Effector memory CD8-positive, alpha-beta T cell (primary cell): Measurements from ENCODE around the gene AP1M2.

Source experiments
- ATAC-seq: fragments of 150-1000 bp; cut with Tn5 transposase; replicated peaks from 2 replicates; pipeline ENCODE4 v1.10.0; 2021; ENCODE audit warnings: mild to moderate bottlenecking, moderate library complexity
- DNase-seq, 3 experiments: peaks; one replicate each; pipeline ENCODE4 v3.0.0; 2021
- H3K27ac Mint-ChIP-seq, 2 donors: one replicate each; pipeline ENCODE4 v1.8.0; 2022; ENCODE audit warnings: mild to moderate bottlenecking in 2 of 2, mixed read lengths in 2 of 2, moderate library complexity in 2 of 2
- H3K27me3 Mint-ChIP-seq, 2 donors: one replicate each; pipeline ENCODE4 v1.8.0; 2022; ENCODE audit warnings: mixed read lengths in 2 of 2
- H3K36me3 Mint-ChIP-seq: one replicate; pipeline ENCODE4 v1.8.0; 2022; ENCODE audit warnings: mild to moderate bottlenecking, moderate library complexity, mixed read lengths; ENCODE audit not compliant: insufficient read depth
- H3K4me1 Mint-ChIP-seq, 2 donors: one replicate each; pipeline ENCODE4 v1.8.0; 2022; ENCODE audit warnings: low read depth in 2 of 2, mixed read lengths in 2 of 2
- H3K4me3 Mint-ChIP-seq, 2 donors: one replicate each; pipeline ENCODE4 v1.8.0; 2022; ENCODE audit warnings: mild to moderate bottlenecking in 2 of 2, mixed read lengths in 2 of 2, moderate library complexity in 2 of 2
- H3K9me3 Mint-ChIP-seq, 2 donors: one replicate each; pipeline ENCODE4 v1.8.0; 2022; ENCODE audit warnings: mixed read lengths in 2 of 2

AP1M2 gene

DNA sequence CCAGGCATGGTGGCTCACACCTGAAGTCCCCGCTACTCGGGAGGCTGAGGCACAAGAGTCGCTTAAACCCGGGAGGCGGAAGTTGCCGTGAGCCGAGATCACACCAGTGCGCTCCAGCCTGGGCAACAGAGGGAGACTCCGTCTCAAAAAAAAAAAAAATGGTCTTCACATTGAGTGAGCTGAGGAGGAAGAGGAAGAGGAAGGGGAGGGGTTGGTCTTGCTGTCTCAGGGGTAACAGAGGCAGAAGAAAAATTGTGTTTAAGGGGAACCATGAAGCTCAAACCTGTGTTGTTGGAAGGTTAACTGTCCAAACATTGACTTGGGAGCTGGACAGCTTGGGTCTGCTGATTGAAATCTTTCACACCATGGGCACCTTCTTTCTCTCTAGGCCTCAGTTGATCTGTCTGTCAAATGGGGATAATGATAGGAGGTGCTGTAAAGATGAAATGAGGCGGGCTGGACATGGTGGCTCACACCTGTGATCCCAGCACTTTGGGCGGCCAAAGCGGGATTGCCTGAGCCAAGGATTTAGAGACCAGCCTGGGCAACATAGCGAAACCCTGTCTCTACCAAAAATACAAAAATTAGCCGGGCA, 28.4 kb upstream of the AP1M2 start:
- Mint-ChIP-seq H3K36me3 (peaks cover 43% of the 10 kb centered on the region), H3K4me3 (peak overlapping the region; percentile 66 to 71), H3K9me3 (no peaks in the 10 kb centered on the region), H3K27ac (peak overlapping the region; percentile 79 to 86), H3K27me3 (no peaks in the 10 kb centered on the region), H3K4me1 (peaks cover 23 to 24% of the 10 kb centered on the region in 2 donors)
- peak; percentile 40 for ATAC-seq
- no peak for DNase-seq

DNA sequence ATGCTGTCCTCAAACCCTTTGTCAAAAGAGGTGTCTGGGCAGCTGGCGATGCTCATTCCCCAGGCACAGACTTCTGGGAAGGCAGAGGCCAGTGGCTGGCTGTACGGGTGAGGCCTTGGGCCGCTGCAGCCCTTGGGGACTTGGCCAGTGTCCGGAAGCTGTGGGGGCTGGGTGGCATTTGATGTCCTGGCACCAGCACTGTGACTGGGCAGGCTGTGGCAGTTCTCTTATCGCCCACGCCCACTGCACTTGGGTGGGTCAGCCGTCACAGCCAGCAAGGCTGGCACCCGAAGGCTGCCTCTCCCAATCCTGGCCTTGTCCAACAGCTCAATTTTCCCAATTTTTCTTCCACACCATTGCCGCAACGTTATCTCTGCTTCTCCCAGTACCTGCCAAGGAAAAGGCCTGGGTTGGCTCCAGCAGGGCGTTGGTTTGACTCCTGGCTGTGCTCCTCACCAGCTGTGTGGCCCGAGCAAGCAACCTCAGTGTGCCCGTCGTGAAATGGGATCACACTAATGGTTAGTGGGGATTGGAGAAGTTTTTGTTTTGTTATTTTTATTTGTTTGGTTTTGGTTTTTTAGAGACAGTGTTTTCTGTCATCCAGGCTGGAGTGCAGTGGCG, 25.5 kb upstream of the AP1M2 start:
- Mint-ChIP-seq H3K4me3 (no peak overlapping the region), H3K4me1 (peaks cover 19 to 20% of the 10 kb centered on the region in 2 donors)
- no peak for DNase-seq

DNA sequence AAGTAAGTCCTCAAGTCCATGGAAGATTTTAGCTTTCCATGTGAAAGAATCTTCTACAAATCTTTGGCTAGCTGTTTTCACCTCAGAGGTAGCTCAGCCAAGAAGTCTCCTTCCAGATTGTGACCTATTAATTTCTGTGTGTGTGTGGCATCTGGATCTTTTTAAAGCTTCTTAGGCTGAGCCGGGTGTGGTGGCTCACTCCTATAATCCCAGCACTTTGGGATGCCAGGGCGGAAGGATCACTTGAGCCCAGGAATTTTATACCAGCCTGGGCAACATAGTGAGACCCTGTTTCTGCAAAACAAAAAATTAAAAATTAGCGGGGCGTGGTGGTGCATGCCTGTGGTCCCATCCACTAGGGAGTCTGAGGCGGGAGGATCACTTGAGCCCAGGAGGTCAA, 24.8 kb upstream of the AP1M2 start:
- H3K27me3 Mint-ChIP-seq: no peaks in the 10 kb centered on the region
- peaks cover 26% of the 10 kb centered on the region for H3K36me3 Mint-ChIP-seq
- no peak overlapping the region for H3K4me3 Mint-ChIP-seq
- peaks cover 16 to 20% of the 10 kb centered on the region in 2 donors for H3K4me1 Mint-ChIP-seq
- peak overlapping the region in 1 of 2 donors; percentile 16 for H3K27ac Mint-ChIP-seq
- DNase-seq (no peak), ATAC-seq (no peak)
- H3K9me3 Mint-ChIP-seq: no peaks in the 10 kb centered on the region

More for the DNA sequence above, 25.5 kb upstream of the AP1M2 start:
- H3K9me3 Mint-ChIP-seq: no peaks in the 10 kb centered on the region
- no peak for ATAC-seq
- peak overlapping the region in 1 of 2 donors; percentile 46 for H3K27ac Mint-ChIP-seq
- H3K27me3 Mint-ChIP-seq: no peaks in the 10 kb centered on the region
- H3K36me3 Mint-ChIP-seq: peaks cover 30% of the 10 kb centered on the region

GRCh38 chr19:10604460-10604980, 17.4 kb upstream of the AP1M2 start:
- Mint-ChIP-seq H3K4me3 (peak overlapping the region; percentile 87 to 98), H3K36me3 (peaks cover 27% of the 10 kb centered on the region), H3K27ac (peak overlapping the region; percentile 96), H3K4me1 (peaks cover 22 to 23% of the 10 kb centered on the region in 2 donors), H3K9me3 (no peaks in the 10 kb centered on the region), H3K27me3 (no peaks in the 10 kb centered on the region)
- ATAC-seq: no peak
- DNase-seq: no peak

DNA sequence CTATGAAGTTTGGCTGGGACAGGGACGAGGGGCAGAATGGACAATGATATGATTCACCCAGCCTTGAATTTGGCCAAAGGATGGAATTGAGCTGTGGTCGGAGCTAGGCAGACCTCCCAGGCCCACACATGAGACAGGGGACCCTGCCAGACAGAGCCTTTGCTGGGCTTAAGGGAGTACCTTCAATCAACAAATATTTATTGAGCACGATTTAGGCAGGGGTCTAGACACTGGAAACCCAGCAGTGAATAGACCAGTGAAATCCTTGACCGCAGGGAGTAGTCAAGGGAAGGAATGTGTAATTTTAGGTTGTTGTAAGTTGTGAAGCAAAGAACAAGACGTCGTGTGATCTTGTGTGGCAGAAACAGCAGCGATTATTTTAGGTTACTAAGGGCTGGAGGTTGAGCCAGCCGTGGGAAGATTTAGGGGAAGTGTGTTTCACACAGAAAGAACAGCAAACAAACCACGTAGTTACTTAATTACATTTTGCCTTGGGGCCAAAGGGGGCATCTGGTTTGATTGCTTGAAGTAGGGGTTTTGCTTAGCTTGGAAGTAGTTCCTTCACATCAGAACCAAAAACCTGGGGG, 16.9 kb upstream of the AP1M2 start:
- Mint-ChIP-seq H3K4me3 (peak overlapping the region; percentile 87 to 98), H3K4me1 (peaks cover 22 to 23% of the 10 kb centered on the region in 2 donors), H3K9me3 (no peaks in the 10 kb centered on the region), H3K27me3 (no peaks in the 10 kb centered on the region), H3K36me3 (peaks cover 27% of the 10 kb centered on the region), H3K27ac (peak overlapping the region; percentile 96)
- DNase-seq (peak; percentile 29 to 45 (median 33)), ATAC-seq (peak; percentile 39)

- peak overlapping the region; percentile 87 to 98 for H3K4me3 Mint-ChIP-seq
- H3K36me3 Mint-ChIP-seq: peaks cover 26% of the 10 kb centered on the region
- peak; percentile 63 for ATAC-seq
- no peaks in the 10 kb centered on the region for H3K9me3 Mint-ChIP-seq
- H3K4me1 Mint-ChIP-seq: peaks cover 22 to 23% of the 10 kb centered on the region in 2 donors
- H3K27ac Mint-ChIP-seq: peak overlapping the region; percentile 96
- peak; percentile 56 to 74 (median 64) for DNase-seq
- H3K27me3 Mint-ChIP-seq: no peaks in the 10 kb centered on the region
Observed at GRCh38 chr19:10603084-10603872, 16.2 kb upstream of the AP1M2 start.

GRCh38 chr19:10602330-10603083, 15.4 kb upstream of the AP1M2 start:
- Mint-ChIP-seq H3K4me1 (peaks cover 22 to 23% of the 10 kb centered on the region in 2 donors), H3K27me3 (no peaks in the 10 kb centered on the region), H3K27ac (peak overlapping the region; percentile 96), H3K9me3 (no peaks in the 10 kb centered on the region), H3K4me3 (peak overlapping the region; percentile 87 to 98), H3K36me3 (peaks cover 23% of the 10 kb centered on the region)
- DNase-seq (peak; percentile 73 to 80 (median 76)), ATAC-seq (peak; percentile 78)

DNA sequence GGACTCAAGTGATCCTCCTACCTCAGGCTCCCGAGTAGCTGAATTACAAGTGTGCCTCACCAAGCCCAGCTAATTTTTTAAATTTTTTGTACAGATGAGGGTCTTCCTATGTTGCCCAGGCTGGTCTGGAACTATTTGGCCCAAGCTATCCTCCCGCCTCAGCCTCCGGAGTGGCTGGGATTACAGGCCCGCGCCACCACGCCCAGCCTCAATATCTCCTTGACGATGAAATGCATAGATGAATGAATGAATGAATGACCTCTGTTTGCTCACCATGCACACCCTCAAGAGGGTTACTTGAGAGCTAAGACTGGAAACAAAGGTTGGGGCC, 14.9 kb upstream of the AP1M2 start:
- H3K27ac Mint-ChIP-seq: peak overlapping the region in 1 of 2 donors; percentile 22
- no peak for DNase-seq
- peaks cover 23% of the 10 kb centered on the region for H3K36me3 Mint-ChIP-seq

GRCh38 chr19:10600149-10600548, 13.0 kb upstream of the AP1M2 start:
- peaks cover 29% of the 10 kb centered on the region for H3K36me3 Mint-ChIP-seq
- peaks cover 37 to 39% of the 10 kb centered on the region in 2 donors for H3K4me1 Mint-ChIP-seq
- peak overlapping the region in 1 of 2 donors; percentile 11 for H3K27ac Mint-ChIP-seq
- no peak for DNase-seq
- H3K4me3 Mint-ChIP-seq: peak overlapping the region in 1 of 2 donors; percentile 1
- no peaks in the 10 kb centered on the region for H3K27me3 Mint-ChIP-seq
- no peak for ATAC-seq
- no peaks in the 10 kb centered on the region for H3K9me3 Mint-ChIP-seq

More for the DNA sequence above, 14.9 kb upstream of the AP1M2 start:
- no peaks in the 10 kb centered on the region for H3K9me3 Mint-ChIP-seq
- H3K4me3 Mint-ChIP-seq: peak overlapping the region; percentile 59 to 70
- ATAC-seq: no peak
- peaks cover 21 to 24% of the 10 kb centered on the region in 2 donors for H3K4me1 Mint-ChIP-seq
- H3K27me3 Mint-ChIP-seq: no peaks in the 10 kb centered on the region

- Mint-ChIP-seq H3K9me3 (no peaks in the 10 kb centered on the region), H3K36me3 (peaks cover 11% of the 10 kb centered on the region), H3K27me3 (no peaks in the 10 kb centered on the region), H3K4me3 (no peak overlapping the region), H3K4me1 (peaks cover 19 to 23% of the 10 kb centered on the region in 2 donors), H3K27ac (peak overlapping the region in 1 of 2 donors; percentile 50)
- ATAC-seq (no peak), DNase-seq (no peak)
Observed at GRCh38 chr19:10593820-10594637, 6.9 kb upstream of the AP1M2 start.

- no peaks in the 10 kb centered on the region for H3K27me3 Mint-ChIP-seq
- no peak overlapping the region for H3K4me3 Mint-ChIP-seq
- ATAC-seq: no peak
- peaks cover 19 to 23% of the 10 kb centered on the region in 2 donors for H3K4me1 Mint-ChIP-seq
- H3K9me3 Mint-ChIP-seq: no peaks in the 10 kb centered on the region
- H3K36me3 Mint-ChIP-seq: peaks cover 11% of the 10 kb centered on the region
- no peak overlapping the region for H3K27ac Mint-ChIP-seq
- no peak for DNase-seq
Observed at GRCh38 chr19:10593148-10593547, 6.0 kb upstream of the AP1M2 start.

GRCh38 chr19:10587839-10588150, 683 bp upstream of the AP1M2 start:
- H3K27me3 Mint-ChIP-seq: peaks cover 0 to 9% of the 10 kb centered on the region in 2 donors
- no peak for ATAC-seq
- H3K4me3 Mint-ChIP-seq: no peak overlapping the region
- no peaks in the 10 kb centered on the region for H3K9me3 Mint-ChIP-seq
- H3K36me3 Mint-ChIP-seq: no peaks in the 10 kb centered on the region
- peaks cover 13 to 16% of the 10 kb centered on the region in 2 donors for H3K4me1 Mint-ChIP-seq
- no peak for DNase-seq
- H3K27ac Mint-ChIP-seq: no peak overlapping the region
